Measurements from ENCODE around the gene GADL1. TPM values are rescaled to one million over a fixed set of nuclear protein-coding genes. Genes with fewer than 3 reads are reported as not detected.
A peak's percentile ranks its signal among the peaks of the same experiment; 100 is the strongest.

GADL1 gene
- total RNA-seq, 1 donor from 2014 or later: 3.1 TPM

DNA sequence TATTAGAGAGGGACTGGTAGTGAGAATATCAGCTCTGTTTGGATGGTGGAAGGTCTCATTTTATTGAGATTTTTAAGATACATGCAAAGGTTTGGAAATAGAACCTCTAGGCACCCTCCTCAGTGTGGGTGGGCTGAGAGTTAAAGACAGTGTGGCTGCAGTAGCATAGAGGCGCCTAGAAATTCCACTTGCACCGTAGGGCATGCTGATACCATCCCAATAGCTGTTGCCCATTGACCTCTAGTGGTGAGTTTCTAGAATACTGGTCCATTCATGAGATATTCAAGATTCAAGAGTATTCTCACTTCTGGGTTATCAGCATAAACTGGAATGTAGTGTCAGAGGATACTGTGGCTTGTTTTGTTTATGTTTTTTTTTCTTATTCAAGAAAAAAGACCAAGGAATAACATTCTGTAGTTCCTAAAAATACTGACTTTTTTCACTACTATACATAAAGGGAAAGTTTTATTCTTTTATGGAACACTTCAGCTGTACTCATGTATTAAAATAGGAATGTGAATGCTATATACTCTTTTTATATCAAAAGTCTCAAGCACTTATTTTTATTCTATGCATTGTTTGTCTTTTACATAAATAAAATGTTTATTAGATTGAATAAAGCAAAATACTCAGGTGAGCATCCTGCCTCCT, 200.9 kb downstream of the GADL1 start:
- DNase-seq (ENCODE audit: extremely low spot score, unreplicated experiment): no peak
- Mint-ChIP-seq H3K36me3 (peaks cover 31% of the 10 kb centered on the region), H3K4me3 (no peak overlapping the region), H3K9me3 (no peaks in the 10 kb centered on the region), H3K27ac (no peak overlapping the region), H3K27me3 (no peaks in the 10 kb centered on the region), H3K4me1 (ENCODE audit: unreplicated experiment) (peaks cover 18% of the 10 kb centered on the region)
- TF ChIP-seq, protein P1, sequence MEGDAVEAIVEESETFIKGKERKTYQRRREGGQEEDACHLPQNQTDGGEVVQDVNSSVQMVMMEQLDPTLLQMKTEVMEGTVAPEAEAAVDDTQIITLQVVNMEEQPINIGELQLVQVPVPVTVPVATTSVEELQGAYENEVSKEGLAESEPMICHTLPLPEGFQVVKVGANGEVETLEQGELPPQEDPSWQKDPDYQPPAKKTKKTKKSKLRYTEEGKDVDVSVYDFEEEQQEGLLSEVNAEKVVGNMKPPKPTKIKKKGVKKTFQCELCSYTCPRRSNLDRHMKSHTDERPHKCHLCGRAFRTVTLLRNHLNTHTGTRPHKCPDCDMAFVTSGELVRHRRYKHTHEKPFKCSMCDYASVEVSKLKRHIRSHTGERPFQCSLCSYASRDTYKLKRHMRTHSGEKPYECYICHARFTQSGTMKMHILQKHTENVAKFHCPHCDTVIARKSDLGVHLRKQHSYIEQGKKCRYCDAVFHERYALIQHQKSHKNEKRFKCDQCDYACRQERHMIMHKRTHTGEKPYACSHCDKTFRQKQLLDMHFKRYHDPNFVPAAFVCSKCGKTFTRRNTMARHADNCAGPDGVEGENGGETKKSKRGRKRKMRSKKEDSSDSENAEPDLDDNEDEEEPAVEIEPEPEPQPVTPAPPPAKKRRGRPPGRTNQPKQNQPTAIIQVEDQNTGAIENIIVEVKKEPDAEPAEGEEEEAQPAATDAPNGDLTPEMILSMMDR (conservative IDR thresholded peaks at IDR 0.05): peak; percentile 93

DNA sequence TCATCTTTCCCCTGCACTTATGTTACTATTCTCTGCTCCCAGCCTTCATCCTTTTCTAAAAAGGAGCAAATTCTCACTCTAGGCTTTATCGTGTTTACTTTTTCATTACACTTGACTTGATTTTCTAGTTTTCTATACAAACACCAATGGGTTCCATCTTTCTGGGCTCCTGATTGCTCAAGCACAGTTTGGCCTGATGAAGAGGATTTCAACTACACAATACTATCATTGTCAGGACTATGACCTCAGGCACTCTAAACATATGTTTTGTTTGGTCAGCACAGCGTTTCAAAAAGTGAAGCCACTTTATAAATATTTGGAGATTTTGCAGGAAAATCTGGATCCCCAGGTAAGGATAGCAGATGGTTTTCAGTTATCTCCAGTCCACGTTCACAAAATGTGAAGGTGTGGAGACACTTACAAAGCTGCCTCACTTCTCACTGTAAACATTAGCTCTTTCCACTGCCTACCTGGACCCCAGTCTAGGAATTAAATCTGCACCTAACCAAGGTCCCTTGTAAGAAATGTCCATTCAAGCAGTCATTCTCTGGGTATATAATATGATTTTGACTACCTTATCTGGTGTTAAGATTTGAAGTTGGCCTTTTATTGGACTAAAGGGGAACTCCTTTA, 201.8 kb downstream of the GADL1 start:
- peak overlapping the region; percentile 7 for H3K27ac Mint-ChIP-seq
- no peak for DNase-seq (ENCODE audit: extremely low spot score, unreplicated experiment)
- TF ChIP-seq, protein P1 (conservative IDR thresholded peaks at IDR 0.05): no peak

DNA sequence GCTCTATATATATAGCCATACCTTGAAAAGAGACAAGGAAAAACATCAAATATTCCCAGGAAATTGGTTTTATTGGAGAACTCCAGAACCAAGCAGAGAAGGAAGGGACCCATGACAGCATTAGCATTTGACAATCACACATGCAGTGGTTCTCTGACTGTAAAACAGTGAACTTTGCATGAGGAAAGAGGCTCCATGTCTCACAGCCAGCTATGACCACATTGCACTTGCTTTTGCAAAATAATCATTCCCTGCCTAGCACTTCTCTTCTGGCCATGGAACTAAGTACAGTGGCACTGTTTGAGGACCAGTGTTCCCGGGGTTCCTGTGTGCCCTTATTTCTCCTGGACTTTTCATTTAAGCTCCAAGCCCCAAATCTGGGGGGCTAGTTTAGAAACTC, 202.5 kb downstream of the GADL1 start:
- H3K27ac Mint-ChIP-seq: no peak overlapping the region
- peaks cover 18% of the 10 kb centered on the region for H3K4me1 Mint-ChIP-seq (ENCODE audit: unreplicated experiment)
- no peak for DNase-seq (ENCODE audit: extremely low spot score, unreplicated experiment)
- no peaks in the 10 kb centered on the region for H3K27me3 Mint-ChIP-seq
- no peaks in the 10 kb centered on the region for H3K9me3 Mint-ChIP-seq
- TF ChIP-seq, protein P1 (conservative IDR thresholded peaks at IDR 0.05): no peak
- no peak overlapping the region for H3K4me3 Mint-ChIP-seq
- H3K36me3 Mint-ChIP-seq: peaks cover 33% of the 10 kb centered on the region

More for the DNA sequence above, 201.8 kb downstream of the GADL1 start:
- Mint-ChIP-seq H3K4me3 (no peak overlapping the region), H3K9me3 (no peaks in the 10 kb centered on the region), H3K27me3 (no peaks in the 10 kb centered on the region), H3K36me3 (peaks cover 34% of the 10 kb centered on the region), H3K4me1 (ENCODE audit: unreplicated experiment) (peaks cover 18% of the 10 kb centered on the region)

DNA sequence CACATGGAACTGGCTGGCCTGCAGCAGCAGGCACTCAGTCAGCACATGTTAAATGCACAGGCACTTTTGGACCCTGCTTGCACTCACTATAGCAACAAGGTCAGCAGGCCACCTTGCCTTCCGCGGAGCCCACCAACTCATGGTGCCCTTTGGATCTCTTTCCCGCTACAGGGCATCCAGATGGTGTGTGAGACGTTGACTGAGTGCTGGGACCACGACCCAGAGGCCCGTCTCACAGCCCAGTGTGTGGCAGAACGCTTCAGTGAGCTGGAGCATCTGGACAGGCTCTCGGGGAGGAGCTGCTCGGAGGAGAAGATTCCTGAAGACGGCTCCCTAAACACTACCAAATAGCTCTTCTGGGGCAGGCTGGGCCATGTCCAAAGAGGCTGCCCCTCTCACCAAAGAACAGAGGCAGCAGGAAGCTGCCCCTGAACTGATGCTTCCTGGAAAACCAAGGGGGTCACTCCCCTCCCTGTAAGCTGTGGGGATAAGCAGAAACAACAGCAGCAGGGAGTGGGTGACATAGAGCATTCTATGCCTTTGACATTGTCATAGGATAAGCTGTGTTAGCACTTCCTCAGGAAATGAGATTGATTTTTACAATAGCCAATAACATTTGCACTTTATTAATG, 203.1 kb downstream of the GADL1 start:
- TF ChIP-seq, protein P1 (conservative IDR thresholded peaks at IDR 0.05): no peak
- H3K36me3 Mint-ChIP-seq: peaks cover 33% of the 10 kb centered on the region
- no peak for DNase-seq (ENCODE audit: extremely low spot score, unreplicated experiment)
- peaks cover 18% of the 10 kb centered on the region for H3K4me1 Mint-ChIP-seq (ENCODE audit: unreplicated experiment)
- H3K27me3 Mint-ChIP-seq: no peaks in the 10 kb centered on the region
- H3K27ac Mint-ChIP-seq: no peak overlapping the region
- H3K9me3 Mint-ChIP-seq: no peaks in the 10 kb centered on the region
- no peak overlapping the region for H3K4me3 Mint-ChIP-seq

DNA sequence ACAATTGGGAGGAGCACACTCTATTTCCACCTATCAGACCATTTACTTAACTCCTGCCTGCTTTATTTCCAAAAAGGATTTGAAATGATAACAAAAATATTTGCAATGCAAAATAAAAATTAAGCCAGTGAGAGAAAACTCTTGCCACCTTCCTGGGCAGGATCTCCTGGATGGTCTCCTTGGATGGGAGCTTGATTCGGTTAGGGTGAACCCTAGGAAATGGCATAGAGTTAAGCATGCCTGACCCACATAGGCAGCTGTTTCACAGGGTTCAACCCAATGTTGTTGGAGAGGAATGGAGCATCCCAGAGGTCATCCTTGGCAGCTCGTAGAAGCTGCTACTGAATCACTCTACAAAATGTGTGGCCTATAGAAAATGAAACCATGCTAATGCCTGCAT, 204.3 kb downstream of the GADL1 start:
- Mint-ChIP-seq H3K4me3 (no peak overlapping the region), H3K4me1 (ENCODE audit: unreplicated experiment) (peaks cover 18% of the 10 kb centered on the region), H3K9me3 (no peaks in the 10 kb centered on the region), H3K27me3 (no peaks in the 10 kb centered on the region), H3K27ac (no peak overlapping the region), H3K36me3 (peaks cover 34% of the 10 kb centered on the region)
- TF ChIP-seq, protein P1 (conservative IDR thresholded peaks at IDR 0.05): no peak
- DNase-seq (ENCODE audit: extremely low spot score, unreplicated experiment): no peak
